Measurements from ENCODE around the gene PTPRE. TPM values are rescaled to one million over a fixed set of nuclear protein-coding genes. Genes with fewer than 3 reads are reported as not detected.

The PTPRE gene
- total RNA-seq, 2 donors from 2014 or later, result 23.7 to 31.3 TPM

DNA sequence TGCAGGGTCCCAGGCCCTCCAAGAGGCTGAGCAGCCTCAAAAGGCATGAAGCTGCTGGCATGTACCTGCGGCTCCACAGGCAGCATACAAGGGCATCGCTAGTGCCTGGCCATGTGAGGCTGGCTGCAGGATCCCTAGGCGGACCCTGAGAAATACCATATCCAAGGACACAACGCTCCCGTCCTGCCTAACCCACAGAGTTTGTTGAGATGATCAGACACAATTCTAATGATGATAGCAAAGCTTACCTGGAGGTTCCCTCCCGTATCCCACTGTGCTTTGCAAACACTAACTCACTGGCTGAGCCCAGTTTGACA is 31.5 kb upstream of the PTPRE start:
- Mint-ChIP-seq H3K27ac (no peak overlapping the region), H3K27me3 (ENCODE audit: low read depth) (peaks cover 25% of the 10 kb centered on the region), H3K4me1 (ENCODE audit: low read depth) (no peaks in the 10 kb centered on the region), H3K36me3 (ENCODE audit: insufficient read depth in 2 of 2) (no peaks in the 10 kb centered on the region), H3K4me3 (no peak overlapping the region), H3K9me3 (no peaks in the 10 kb centered on the region)
- ATAC-seq (replicated peaks in 1 of 2) (no peak), DNase-seq (no peak)

DNA sequence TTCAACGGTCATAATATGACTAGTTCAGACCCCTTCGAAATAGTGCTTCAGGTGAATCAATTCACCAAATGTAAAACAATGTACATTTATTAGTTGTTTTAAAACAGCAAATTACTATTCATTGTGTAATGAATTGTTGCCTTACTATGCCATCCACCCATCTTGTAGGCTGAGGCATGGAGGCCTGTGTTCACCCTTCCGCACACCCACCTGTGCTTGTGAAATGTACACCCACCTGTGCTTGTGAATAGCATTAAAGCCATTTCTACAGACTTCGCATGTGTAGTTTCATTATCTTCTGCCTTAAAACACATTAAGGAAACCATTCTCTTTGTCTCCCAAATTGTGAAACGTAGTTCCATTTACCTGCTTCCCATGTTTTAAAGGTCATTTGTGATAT is 31.0 kb upstream of the PTPRE start:
- H3K27ac Mint-ChIP-seq, result no peak overlapping the region
- no peak for DNase-seq
- no peaks in the 10 kb centered on the region for H3K36me3 Mint-ChIP-seq (ENCODE audit: insufficient read depth in 2 of 2)
- no peaks in the 10 kb centered on the region for H3K9me3 Mint-ChIP-seq
- H3K4me1 Mint-ChIP-seq (ENCODE audit: low read depth), result no peaks in the 10 kb centered on the region
- ATAC-seq (replicated peaks in 1 of 2), result no peak
- H3K4me3 Mint-ChIP-seq, result no peak overlapping the region
- H3K27me3 Mint-ChIP-seq (ENCODE audit: low read depth), result peaks cover 22% of the 10 kb centered on the region

GRCh38 chr10:127877116-127877515 is 29.8 kb upstream of the PTPRE start:
- peaks cover 12% of the 10 kb centered on the region for H3K27me3 Mint-ChIP-seq (ENCODE audit: low read depth)
- H3K9me3 Mint-ChIP-seq, result no peaks in the 10 kb centered on the region
- H3K4me3 Mint-ChIP-seq, result no peak overlapping the region
- DNase-seq (no peak), ATAC-seq (replicated peaks in 1 of 2) (no peak)
- no peaks in the 10 kb centered on the region for H3K4me1 Mint-ChIP-seq (ENCODE audit: low read depth)
- no peak overlapping the region for H3K27ac Mint-ChIP-seq
- H3K36me3 Mint-ChIP-seq (ENCODE audit: insufficient read depth in 2 of 2), result no peaks in the 10 kb centered on the region

GRCh38 chr10:127877699-127878098 is 29.2 kb upstream of the PTPRE start:
- H3K36me3 Mint-ChIP-seq (ENCODE audit: insufficient read depth in 2 of 2), result no peaks in the 10 kb centered on the region
- ATAC-seq (replicated peaks in 1 of 2) (peak in 1 of 2 donors; percentile 18), DNase-seq (no peak)
- no peaks in the 10 kb centered on the region for H3K9me3 Mint-ChIP-seq
- H3K4me3 Mint-ChIP-seq, result no peak overlapping the region
- H3K4me1 Mint-ChIP-seq (ENCODE audit: low read depth), result no peaks in the 10 kb centered on the region
- peaks cover 9% of the 10 kb centered on the region for H3K27me3 Mint-ChIP-seq (ENCODE audit: low read depth)
- H3K27ac Mint-ChIP-seq, result no peak overlapping the region

DNA sequence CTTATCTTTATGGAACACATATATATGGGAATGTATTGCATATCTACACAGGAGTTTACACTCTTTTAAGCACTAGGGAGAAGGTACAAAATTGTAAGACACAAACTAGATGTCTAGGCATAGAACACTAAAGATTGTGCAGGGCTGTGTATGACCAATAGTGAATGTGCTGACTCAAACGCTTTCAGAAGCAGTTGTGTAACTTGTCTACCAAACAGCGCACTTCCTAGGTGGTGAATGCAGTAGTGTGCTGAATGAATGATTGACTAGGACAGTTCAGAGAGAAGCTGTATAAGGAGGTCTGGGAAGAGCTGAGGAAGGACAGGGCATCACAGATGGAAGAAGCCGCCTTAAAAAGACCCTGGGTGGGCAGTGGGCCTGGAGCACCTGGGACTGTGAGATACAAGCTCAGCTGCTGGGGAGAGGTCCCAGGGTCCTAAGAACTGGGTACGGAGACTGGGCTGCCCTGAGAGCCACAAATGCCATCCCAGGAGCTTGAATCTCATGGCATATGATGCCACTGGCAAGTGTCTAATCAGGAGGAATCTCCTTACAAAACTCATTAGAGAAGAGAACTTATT is 28.3 kb upstream of the PTPRE start:
- no peaks in the 10 kb centered on the region for H3K36me3 Mint-ChIP-seq (ENCODE audit: insufficient read depth in 2 of 2)
- H3K27me3 Mint-ChIP-seq (ENCODE audit: low read depth), result peaks cover 2% of the 10 kb centered on the region
- no peak for DNase-seq
- peak in 1 of 2 donors; percentile 76 for ATAC-seq (replicated peaks in 1 of 2)
- no peaks in the 10 kb centered on the region for H3K9me3 Mint-ChIP-seq
- H3K27ac Mint-ChIP-seq, result no peak overlapping the region
- no peak overlapping the region for H3K4me3 Mint-ChIP-seq
- H3K4me1 Mint-ChIP-seq (ENCODE audit: low read depth), result no peaks in the 10 kb centered on the region

DNA sequence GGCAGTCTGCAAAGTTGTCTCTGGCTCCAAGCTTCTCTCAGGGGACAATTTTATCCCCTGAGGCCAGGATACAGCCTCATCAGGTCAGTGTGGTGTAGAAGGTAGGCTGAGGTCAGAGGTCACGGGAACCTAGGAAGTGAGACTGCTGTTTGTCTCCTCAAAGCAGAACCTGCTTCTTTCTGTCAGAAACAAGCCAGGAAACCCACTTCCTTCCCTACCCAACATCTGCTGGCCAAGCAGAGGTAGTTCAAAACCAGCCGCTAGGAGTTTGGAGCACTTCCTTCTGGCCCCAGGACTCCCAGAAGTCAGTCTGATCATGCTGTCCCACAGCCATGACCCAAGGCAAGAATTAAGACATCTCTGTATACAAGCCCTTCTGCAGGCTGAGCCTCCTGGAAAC is 26.3 kb upstream of the PTPRE start:
- no peak for ATAC-seq (replicated peaks in 1 of 2)
- no peaks in the 10 kb centered on the region for H3K27me3 Mint-ChIP-seq (ENCODE audit: low read depth)
- H3K9me3 Mint-ChIP-seq, result no peaks in the 10 kb centered on the region
- H3K4me1 Mint-ChIP-seq (ENCODE audit: low read depth), result no peaks in the 10 kb centered on the region
- H3K27ac Mint-ChIP-seq, result no peak overlapping the region
- no peaks in the 10 kb centered on the region for H3K36me3 Mint-ChIP-seq (ENCODE audit: insufficient read depth in 2 of 2)
- DNase-seq, result no peak
- no peak overlapping the region for H3K4me3 Mint-ChIP-seq

DNA sequence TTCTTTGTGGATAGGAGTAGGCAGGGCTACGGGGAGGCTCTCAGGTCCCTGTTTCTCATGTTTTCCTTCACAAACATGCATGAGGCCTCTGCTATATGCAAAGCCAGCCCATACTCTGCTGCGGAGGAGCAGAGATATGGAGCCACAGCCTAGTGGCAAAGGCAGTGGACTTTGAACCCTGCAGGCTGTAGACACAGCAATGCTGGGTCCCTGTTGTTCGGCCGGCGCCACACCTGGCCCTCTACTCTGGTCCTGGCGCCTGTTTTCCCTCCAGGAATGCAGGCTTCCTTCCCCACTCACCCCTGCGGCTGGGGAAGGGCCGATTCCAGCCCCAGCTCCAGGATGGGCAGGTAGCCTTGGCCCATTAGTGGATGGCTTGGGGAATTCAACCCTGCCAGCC is 25.6 kb upstream of the PTPRE start:
- H3K36me3 Mint-ChIP-seq (ENCODE audit: insufficient read depth in 2 of 2), result no peaks in the 10 kb centered on the region
- H3K9me3 Mint-ChIP-seq, result no peaks in the 10 kb centered on the region
- DNase-seq, result no peak
- no peaks in the 10 kb centered on the region for H3K27me3 Mint-ChIP-seq (ENCODE audit: low read depth)
- no peaks in the 10 kb centered on the region for H3K4me1 Mint-ChIP-seq (ENCODE audit: low read depth)
- no peak overlapping the region for H3K27ac Mint-ChIP-seq
- ATAC-seq (replicated peaks in 1 of 2), result no peak
- H3K4me3 Mint-ChIP-seq, result no peak overlapping the region

DNA sequence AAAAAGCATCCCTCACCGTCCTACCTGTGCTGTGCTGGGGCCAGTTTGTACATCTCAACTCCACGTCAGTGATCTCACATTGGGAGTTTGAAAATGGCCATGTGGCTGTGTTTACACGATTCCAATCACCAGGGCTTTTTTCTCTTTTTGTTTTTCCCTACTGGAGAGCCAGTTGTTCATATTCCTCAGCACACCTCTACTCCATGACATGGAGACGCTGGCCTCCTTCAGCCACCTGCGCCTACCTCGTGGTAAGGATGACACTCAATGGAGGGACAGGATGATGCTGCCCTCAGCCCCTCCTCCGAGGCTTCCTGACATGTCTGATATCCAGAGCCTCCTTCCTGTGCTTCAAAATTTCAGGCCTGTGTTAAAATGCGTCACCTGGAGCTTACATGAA is 24.5 kb upstream of the PTPRE start:
- DNase-seq (no peak), ATAC-seq (replicated peaks in 1 of 2) (no peak)
- H3K4me3 Mint-ChIP-seq, result no peak overlapping the region
- no peaks in the 10 kb centered on the region for H3K36me3 Mint-ChIP-seq (ENCODE audit: insufficient read depth in 2 of 2)
- no peaks in the 10 kb centered on the region for H3K9me3 Mint-ChIP-seq
- H3K27ac Mint-ChIP-seq, result no peak overlapping the region
- no peaks in the 10 kb centered on the region for H3K4me1 Mint-ChIP-seq (ENCODE audit: low read depth)
- H3K27me3 Mint-ChIP-seq (ENCODE audit: low read depth), result no peaks in the 10 kb centered on the region

DNA sequence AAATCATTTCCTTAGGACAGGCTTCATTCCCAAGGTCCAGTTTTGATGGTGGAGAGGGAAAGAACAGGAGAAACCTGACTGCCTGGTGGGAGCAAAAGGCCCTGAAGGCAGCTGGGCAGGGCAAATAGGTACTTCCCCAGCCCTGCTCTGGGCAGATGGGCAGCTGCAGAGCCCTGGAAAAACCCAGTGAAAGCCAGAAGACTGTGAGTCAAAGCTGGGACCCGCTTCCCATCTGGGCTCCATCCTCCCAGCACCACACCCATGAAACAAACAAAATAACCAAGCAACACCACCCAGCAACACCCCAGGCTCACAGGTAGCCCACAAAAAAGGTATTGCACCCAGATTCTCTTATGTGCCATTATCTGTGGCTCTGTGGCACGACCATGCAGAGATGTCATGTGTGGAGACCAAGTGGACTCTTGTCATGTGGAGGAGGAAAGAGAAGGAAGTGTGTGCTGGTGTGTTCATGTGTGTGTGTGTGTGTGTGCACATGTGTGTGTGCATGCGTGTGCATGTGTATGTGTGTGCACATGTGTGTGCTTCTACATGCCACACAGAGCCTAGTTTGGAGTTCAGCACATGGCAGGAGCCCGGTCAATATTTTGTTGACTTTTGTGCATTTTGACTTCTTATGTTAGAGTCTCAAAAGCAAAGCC is 24.0 kb upstream of the PTPRE start:
- Mint-ChIP-seq H3K4me1 (ENCODE audit: low read depth) (no peaks in the 10 kb centered on the region), H3K27me3 (ENCODE audit: low read depth) (no peaks in the 10 kb centered on the region), H3K9me3 (no peaks in the 10 kb centered on the region), H3K36me3 (ENCODE audit: insufficient read depth in 2 of 2) (no peaks in the 10 kb centered on the region), H3K4me3 (no peak overlapping the region), H3K27ac (no peak overlapping the region)
- ATAC-seq (replicated peaks in 1 of 2) (no peak), DNase-seq (no peak)

GRCh38 chr10:127883516-127883915 is 23.4 kb upstream of the PTPRE start:
- Mint-ChIP-seq H3K27ac (no peak overlapping the region), H3K9me3 (no peaks in the 10 kb centered on the region), H3K4me3 (no peak overlapping the region), H3K27me3 (ENCODE audit: low read depth) (no peaks in the 10 kb centered on the region), H3K4me1 (ENCODE audit: low read depth) (no peaks in the 10 kb centered on the region), H3K36me3 (ENCODE audit: insufficient read depth in 2 of 2) (no peaks in the 10 kb centered on the region)
- no peak for ATAC-seq (replicated peaks in 1 of 2)
- no peak for DNase-seq

- no peaks in the 10 kb centered on the region for H3K9me3 Mint-ChIP-seq
- no peaks in the 10 kb centered on the region for H3K4me1 Mint-ChIP-seq (ENCODE audit: low read depth)
- H3K4me3 Mint-ChIP-seq, result no peak overlapping the region
- DNase-seq, result no peak
- no peaks in the 10 kb centered on the region for H3K27me3 Mint-ChIP-seq (ENCODE audit: low read depth)
- H3K27ac Mint-ChIP-seq, result no peak overlapping the region
- no peaks in the 10 kb centered on the region for H3K36me3 Mint-ChIP-seq (ENCODE audit: insufficient read depth in 2 of 2)
- no peak for ATAC-seq (replicated peaks in 1 of 2)
Measured at GRCh38 chr10:127884501-127884900, 22.4 kb upstream of the PTPRE start.

DNA sequence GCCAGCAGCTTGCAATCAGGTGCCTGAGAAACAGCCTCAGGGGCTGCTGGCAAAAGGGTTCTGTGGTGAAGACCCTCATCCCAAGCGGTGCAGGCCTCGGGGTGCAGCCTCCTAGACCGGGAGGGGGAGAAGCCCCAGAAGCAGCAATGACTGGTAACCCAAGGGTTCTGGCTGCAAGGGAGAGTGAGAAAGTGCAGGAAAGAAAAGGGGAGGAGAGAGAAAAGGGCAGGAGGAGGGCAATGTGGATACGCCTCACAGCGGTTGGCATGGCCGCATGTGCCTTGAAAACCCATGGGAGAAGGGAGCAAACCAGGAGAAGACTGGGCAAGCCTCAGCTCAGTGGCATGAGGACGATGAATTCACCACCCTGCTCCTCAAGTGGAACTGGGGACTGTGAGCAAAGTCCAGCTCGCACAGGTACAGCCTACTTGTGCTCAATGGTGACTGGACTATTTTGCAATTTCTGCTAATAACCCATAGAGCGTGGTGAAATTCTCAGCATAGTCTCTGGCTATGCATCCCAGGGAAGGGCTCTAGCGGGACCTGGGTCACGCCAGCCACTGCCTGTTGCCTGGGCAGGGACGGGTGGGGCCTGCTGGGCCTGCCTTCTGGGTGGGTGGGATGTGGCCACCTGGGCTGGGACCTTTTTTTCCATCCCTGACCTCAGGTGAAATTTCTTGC is 20.4 kb upstream of the PTPRE start:
- no peaks in the 10 kb centered on the region for H3K36me3 Mint-ChIP-seq (ENCODE audit: insufficient read depth in 2 of 2)
- no peaks in the 10 kb centered on the region for H3K9me3 Mint-ChIP-seq
- H3K27ac Mint-ChIP-seq, result no peak overlapping the region
- DNase-seq, result no peak
- no peaks in the 10 kb centered on the region for H3K27me3 Mint-ChIP-seq (ENCODE audit: low read depth)
- no peak for ATAC-seq (replicated peaks in 1 of 2)
- no peaks in the 10 kb centered on the region for H3K4me1 Mint-ChIP-seq (ENCODE audit: low read depth)
- no peak overlapping the region for H3K4me3 Mint-ChIP-seq

GRCh38 chr10:127887541-127888415 is 19.1 kb upstream of the PTPRE start:
- no peaks in the 10 kb centered on the region for H3K27me3 Mint-ChIP-seq (ENCODE audit: low read depth)

More at GRCh38 chr10:127887541-127888415, 19.1 kb upstream of the PTPRE start:
- no peaks in the 10 kb centered on the region for H3K36me3 Mint-ChIP-seq (ENCODE audit: insufficient read depth in 2 of 2)
- no peaks in the 10 kb centered on the region for H3K4me1 Mint-ChIP-seq (ENCODE audit: low read depth)
- no peaks in the 10 kb centered on the region for H3K9me3 Mint-ChIP-seq
- DNase-seq (no peak), ATAC-seq (replicated peaks in 1 of 2) (no peak)
- H3K4me3 Mint-ChIP-seq, result no peak overlapping the region
- no peak overlapping the region for H3K27ac Mint-ChIP-seq
